Spleen (tissue), 11 donors: ENCODE results near the gene CACNA2D1. TPM values are rescaled to one million over a fixed set of nuclear protein-coding genes. Genes with fewer than 3 reads are reported as not detected.

Experiments used
- DNase-seq: peaks from one replicate; pipeline ENCODE4 v3.0.0-alpha.2; 2020
- H3K27ac ChIP-seq, 8 donors: fragments of 200-600 bp; sonication (generic) in 7 of 8; 1 replicate in 4 of 8; 2 replicates in 4 of 8; pipeline versions ENCODE4 v1.5.0 to v1.8.0; 2016 to 2021; ENCODE audit warnings: inconsistent platforms in 4 of 8, mild to moderate bottlenecking in 4 of 8, moderate library complexity in 1 of 8
- H3K27me3 ChIP-seq, 7 donors: fragments of 200-600 bp; sonication (generic) in 6 of 7; replicated peaks in 1 of 7; 1 replicate in 4 of 7; 2 replicates in 3 of 7; pipeline versions ENCODE4 v1.5.0 to v1.8.0; 2016 to 2021; ENCODE audit warnings: inconsistent platforms in 3 of 7, mild to moderate bottlenecking in 1 of 7
- H3K36me3 ChIP-seq, 6 donors: fragments of 200-600 bp; sonication (generic) in 5 of 6; 1 replicate in 4 of 6; 2 replicates in 2 of 6; pipeline versions ENCODE4 v1.5.0 to v1.8.0; 2016 to 2021; ENCODE audit warnings: inconsistent platforms in 2 of 6
- H3K4me1 ChIP-seq, 6 donors: fragments of 200-600 bp; sonication (generic) in 5 of 6; 1 replicate in 3 of 6; 2 replicates in 3 of 6; pipeline versions ENCODE4 v1.5.0 to v1.8.0; 2016 to 2021; ENCODE audit warnings: inconsistent platforms in 3 of 6
- H3K4me3 ChIP-seq, 8 donors: fragments of 200-600 bp; sonication (generic) in 7 of 8; 1 replicate in 4 of 8; 2 replicates in 4 of 8; pipeline versions ENCODE4 v1.5.0 to v1.8.0; 2016 to 2021; ENCODE audit warnings: inconsistent platforms in 4 of 8, mild to moderate bottlenecking in 4 of 8, moderate library complexity in 2 of 8
- H3K9me3 ChIP-seq, 8 donors: fragments of 200-600 bp; sonication (generic) in 7 of 8; 1 replicate in 4 of 8; 2 replicates in 4 of 8; pipeline versions ENCODE4 v1.5.0 to v1.8.0; 2016 to 2021; ENCODE audit warnings: inconsistent platforms in 4 of 8
- POLR2A ChIP-seq, 3 donors: fragments of 450-650 bp; IDR thresholded peaks; one replicate each; pipeline ENCODE4 v1.5.1; 2017; ENCODE audit warnings: antibody characterized with exemption in 3 of 3, mild to moderate bottlenecking in 1 of 3
- POLR2AphosphoS5 ChIP-seq, 3 donors: sonication (generic); formaldehyde crosslinking; IDR thresholded peaks; one replicate each; pipeline ENCODE4 v1.5.1; 2017; ENCODE audit warnings: antibody characterized with exemption in 3 of 3
- WGBS, 5 donors: extraction: QIAGEN DNeasy Blood & Tissue Kit in 3 of 5; methylation state at CpG; one replicate each; pipeline versions ENCODE4 v1.1.5 to v1.1.7; 2013 to 2018; 5-methylcytosine and 5-hydroxymethylcytosine counted together
- intact Hi-C: fragments of 100-400 bp; cut with DNase I; formaldehyde crosslinking; loops from one replicate; pipeline ENCODE4 v1.15.0; 2023; ENCODE audit warnings: low total_unique reads
- polyA plus RNA-seq, 3 donors: library from polyadenylated mRNA; stranded (reverse); fragments of 200-250 nt; gene quantifications; one replicate each; pipeline ENCODE4 v1.2.1, GENCODE V29; 2013
- total RNA-seq, 7 donors: library from RNA; depleted of rRNA in 3 of 7; stranded (reverse); fragments of >200 nt in 3 of 7; fragmentation: NEBNext Ultra II Directional in 4 of 7; extraction: Animal tissue kit (Norgen Biotek cat#: 25700) in 4 of 7; gene quantifications; one replicate each; pipeline versions ENCODE4 v1.1.0 to v1.2.1, GENCODE V29; 2016 to 2021
- TF ChIP-seq, protein P1 (sequence below), 11 experiments: fragments of 200-600 bp in 7 of 11; fragments of 450-650 bp in 4 of 11; sonication (generic) in 4 of 11; IDR thresholded peaks in 8 of 11; conservative IDR thresholded peaks in 3 of 11; 1 replicate in 7 of 11; 2 replicates in 4 of 11; pipeline versions ENCODE4 v1.4.0 to v1.8.0; 2016 to 2021; ENCODE audit warnings: antibody characterized with exemption in 11 of 11, inconsistent platforms in 4 of 11, mild to moderate bottlenecking in 1 of 11
- donor health status: healthy with polysubstance abuse.
- donor health status: DM: no; HTN: no; CAD: no; lungs with moderate emphysema.
- donor health status: DM: no; HTN: no; CAD: no.
- donor health status: Bipolar disorder and iron deficiency.
- donor health status: healthy.
- donor health status: DM: no; HTN: no; CAD: no.
- donor health status: DM: yes; HTN: yes; CAD: no.

The CACNA2D1 gene
- total and polyA plus RNA-seq, 10 donors: 1.7 to 24.0 (median 15.2) TPM

DNA sequence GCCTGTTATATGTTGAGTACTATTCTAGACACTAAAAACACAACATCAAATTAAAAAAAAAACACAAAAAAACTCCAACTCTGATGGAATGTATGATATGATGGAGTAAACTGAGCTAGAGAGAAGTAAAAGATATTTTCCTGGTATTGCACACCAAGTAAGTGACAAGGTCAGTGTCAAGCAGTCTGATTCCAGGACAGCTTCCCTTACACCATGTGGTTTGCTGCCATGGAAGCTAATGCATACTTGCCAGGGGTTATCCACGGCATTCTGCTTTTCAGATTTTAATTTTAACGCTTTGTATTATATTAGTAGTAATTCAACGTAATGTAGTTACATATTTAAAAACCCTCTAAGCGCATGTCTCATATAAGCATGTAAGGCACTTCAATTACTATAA is 48.4 kb downstream of the CACNA2D1 start:
- H3K4me3 ChIP-seq: no peak overlapping the region
- intact Hi-C loops: no loop called here
- TF ChIP-seq, protein P1, sequence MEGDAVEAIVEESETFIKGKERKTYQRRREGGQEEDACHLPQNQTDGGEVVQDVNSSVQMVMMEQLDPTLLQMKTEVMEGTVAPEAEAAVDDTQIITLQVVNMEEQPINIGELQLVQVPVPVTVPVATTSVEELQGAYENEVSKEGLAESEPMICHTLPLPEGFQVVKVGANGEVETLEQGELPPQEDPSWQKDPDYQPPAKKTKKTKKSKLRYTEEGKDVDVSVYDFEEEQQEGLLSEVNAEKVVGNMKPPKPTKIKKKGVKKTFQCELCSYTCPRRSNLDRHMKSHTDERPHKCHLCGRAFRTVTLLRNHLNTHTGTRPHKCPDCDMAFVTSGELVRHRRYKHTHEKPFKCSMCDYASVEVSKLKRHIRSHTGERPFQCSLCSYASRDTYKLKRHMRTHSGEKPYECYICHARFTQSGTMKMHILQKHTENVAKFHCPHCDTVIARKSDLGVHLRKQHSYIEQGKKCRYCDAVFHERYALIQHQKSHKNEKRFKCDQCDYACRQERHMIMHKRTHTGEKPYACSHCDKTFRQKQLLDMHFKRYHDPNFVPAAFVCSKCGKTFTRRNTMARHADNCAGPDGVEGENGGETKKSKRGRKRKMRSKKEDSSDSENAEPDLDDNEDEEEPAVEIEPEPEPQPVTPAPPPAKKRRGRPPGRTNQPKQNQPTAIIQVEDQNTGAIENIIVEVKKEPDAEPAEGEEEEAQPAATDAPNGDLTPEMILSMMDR (IDR thresholded peaks at IDR 0.05 in 8 of 11, conservative IDR thresholded peaks at IDR 0.05 in 3 of 11): no peak
- TF ChIP-seq POLR2AphosphoS5 (IDR thresholded peaks at IDR 0.05): no peak
- TF ChIP-seq POLR2A (IDR thresholded peaks at IDR 0.05): no peak

DNA sequence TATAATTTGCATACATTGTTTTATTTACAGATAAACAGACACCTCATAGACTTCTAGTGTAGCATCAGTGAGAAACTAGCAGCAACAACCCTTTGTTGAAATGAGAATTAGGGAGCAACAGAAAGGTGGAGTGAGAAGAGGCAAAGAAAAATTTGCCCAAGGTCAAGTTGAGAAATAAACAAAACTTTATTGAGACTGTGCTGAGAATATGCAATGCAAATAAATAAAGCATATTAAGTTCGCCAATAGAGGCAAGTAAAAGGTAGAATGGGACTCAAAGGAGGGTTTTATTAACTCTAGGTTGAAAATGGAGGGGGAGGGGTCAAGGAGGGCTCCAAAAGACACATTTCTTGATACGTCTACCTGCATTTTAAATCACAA is 49.7 kb downstream of the CACNA2D1 start:
- 75 to 90% (median 82%) methylated on average over 2 of the region's 2 CpGs for WGBS, 5 donors
- Histone ChIP-seq H3K27me3 (no peaks in the 10 kb centered on the region), H3K9me3 (peaks cover 0 to 8% (median 0%) of the 10 kb centered on the region in 8 donors), H3K36me3 (no peaks in the 10 kb centered on the region), H3K4me3 (no peak overlapping the region), H3K27ac (no peak overlapping the region), H3K4me1 (no peaks in the 10 kb centered on the region)
- TF ChIP-seq POLR2A (IDR thresholded peaks at IDR 0.05): no peak
- TF ChIP-seq, protein P1 (IDR thresholded peaks at IDR 0.05 in 8 of 11, conservative IDR thresholded peaks at IDR 0.05 in 3 of 11): no peak
- no peak for TF ChIP-seq POLR2AphosphoS5 (IDR thresholded peaks at IDR 0.05)
- no peak for DNase-seq
- intact Hi-C loops: no loop called here

More for the DNA sequence above, 48.4 kb downstream of the CACNA2D1 start:
- Histone ChIP-seq H3K27ac (no peak overlapping the region), H3K4me1 (no peaks in the 10 kb centered on the region), H3K36me3 (no peaks in the 10 kb centered on the region), H3K27me3 (no peaks in the 10 kb centered on the region), H3K9me3 (peaks cover 0 to 8% (median 0%) of the 10 kb centered on the region in 8 donors)
- 81 to 93% (median 88%) methylated on average over 4 of the region's 4 CpGs for WGBS, 5 donors
- DNase-seq: no peak

DNA sequence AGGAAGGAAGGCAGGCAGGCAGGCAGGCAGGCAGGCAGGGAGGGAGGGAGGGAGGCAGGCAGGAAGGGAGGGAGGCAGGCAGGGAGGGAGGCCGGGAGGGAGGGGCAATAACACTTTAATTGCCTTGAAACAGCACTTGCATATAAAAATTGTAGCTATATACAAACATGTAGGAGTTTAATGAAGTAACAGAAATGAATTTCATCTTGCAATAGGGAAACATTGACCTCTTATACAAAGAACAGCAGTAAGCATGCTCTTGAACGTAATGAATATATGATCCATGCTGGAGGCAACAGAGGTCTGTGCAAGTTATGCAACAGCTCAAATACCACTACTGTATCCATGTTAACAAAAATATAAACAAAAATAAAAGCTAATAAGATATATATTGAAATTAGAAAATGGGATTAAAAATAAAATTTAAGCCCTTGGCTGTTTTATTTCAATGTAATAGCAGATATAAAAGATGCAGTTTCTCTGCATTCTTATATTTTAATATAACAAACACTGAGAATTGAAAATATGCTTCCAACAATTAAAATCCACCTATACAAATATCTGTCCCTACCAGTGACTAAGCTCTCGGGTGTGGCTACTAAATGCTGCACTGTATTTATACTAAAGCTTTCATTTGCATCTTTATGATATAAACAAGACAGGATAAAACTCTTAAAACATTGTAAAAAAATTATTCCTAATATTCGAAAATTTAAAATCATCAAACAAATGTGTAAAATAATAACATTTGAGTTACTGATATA is 50.3 kb downstream of the CACNA2D1 start:
- Histone ChIP-seq H3K36me3 (no peaks in the 10 kb centered on the region), H3K4me1 (no peaks in the 10 kb centered on the region), H3K27me3 (no peaks in the 10 kb centered on the region), H3K9me3 (peaks cover 0 to 8% (median 0%) of the 10 kb centered on the region in 8 donors), H3K27ac (no peak overlapping the region), H3K4me3 (no peak overlapping the region)
- intact Hi-C loops: no loop called here
- 78 to 92% (median 86%) methylated on average over 4 of the region's 4 CpGs for WGBS, 5 donors
- TF ChIP-seq, protein P1 (IDR thresholded peaks at IDR 0.05 in 8 of 11, conservative IDR thresholded peaks at IDR 0.05 in 3 of 11): no peak
- TF ChIP-seq POLR2AphosphoS5 (IDR thresholded peaks at IDR 0.05): no peak
- no peak for DNase-seq

DNA sequence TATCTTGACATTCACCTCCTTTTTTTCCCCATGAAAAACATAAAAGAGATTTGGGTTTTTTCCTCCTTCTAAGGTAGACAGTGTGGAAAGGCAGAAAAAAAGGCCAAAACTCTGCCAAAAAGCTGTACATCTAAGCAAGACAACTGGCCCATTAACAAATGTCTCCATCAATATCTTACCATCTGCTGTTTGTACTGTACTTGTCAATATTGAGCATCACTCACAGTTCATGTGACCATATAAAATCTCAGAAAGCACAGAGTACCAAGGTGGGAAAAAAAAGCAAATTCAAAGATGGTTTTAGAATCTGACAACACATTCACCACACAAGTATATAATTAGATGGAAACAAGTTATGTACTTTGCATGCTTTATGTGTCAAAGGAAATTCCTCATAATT is 52.6 kb downstream of the CACNA2D1 start:
- H3K27ac ChIP-seq: no peak overlapping the region
- H3K36me3 ChIP-seq: no peaks in the 10 kb centered on the region
- H3K4me3 ChIP-seq: no peak overlapping the region
- no peaks in the 10 kb centered on the region for H3K27me3 ChIP-seq
- TF ChIP-seq, protein P1 (IDR thresholded peaks at IDR 0.05 in 8 of 11, conservative IDR thresholded peaks at IDR 0.05 in 3 of 11): no peak
- TF ChIP-seq POLR2AphosphoS5 (IDR thresholded peaks at IDR 0.05) (no peak), POLR2A (IDR thresholded peaks at IDR 0.05) (no peak)
- peaks cover 0 to 8% (median 0%) of the 10 kb centered on the region in 8 donors for H3K9me3 ChIP-seq
- DNase-seq: no peak
- no peaks in the 10 kb centered on the region for H3K4me1 ChIP-seq
- intact Hi-C loops: no loop called here
